Kidney (tissue), 14 donors: ENCODE results near the gene ERFL. TPM values are rescaled to one million over a fixed set of nuclear protein-coding genes. Genes with fewer than 3 reads are reported as not detected.

Source experiments
- DNase-seq, 5 donors: peaks; one replicate each; pipeline ENCODE4 v3.0.0-alpha.2; 2013 to 2020
- FAIRE-seq: peaks from 2 replicates; lab custom pipeline; 2012; peaks lifted over from hg19 to GRCh38; lab: Jason Lieb, UNC
- H3K27ac ChIP-seq, 2 donors: one replicate each; pipeline ENCODE4 v1.7.0; 2013; ENCODE audit warnings: low read depth in 2 of 2, low read length in 2 of 2, inconsistent platforms in 1 of 2
- H3K27me3 ChIP-seq: one replicate; pipeline ENCODE4 v1.7.1; 2013; ENCODE audit warnings: low read length, inconsistent platforms; ENCODE audit not compliant: control insufficient read depth, insufficient read depth
- H3K36me3 ChIP-seq, 3 donors: one replicate each; pipeline versions ENCODE4 v1.7.0 to v1.7.1; 2013; ENCODE audit warnings: low read length in 3 of 3, control low read depth in 1 of 3, inconsistent platforms in 1 of 3; ENCODE audit not compliant: insufficient read depth in 3 of 3, control insufficient read depth in 2 of 3
- H3K4me1 ChIP-seq, 3 donors: one replicate each; pipeline versions ENCODE4 v1.7.0 to v1.7.1; 2013; ENCODE audit warnings: low read length in 3 of 3, inconsistent platforms in 1 of 3, low read depth in 1 of 3; ENCODE audit not compliant: control insufficient read depth in 2 of 3, insufficient read depth in 2 of 3
- H3K4me3 ChIP-seq, 3 donors: one replicate each; pipeline versions ENCODE4 v1.7.0 to v1.8.1; 2013; ENCODE audit warnings: low read length in 3 of 3, control low read depth in 1 of 3, inconsistent platforms in 1 of 3
- H3K9ac ChIP-seq, 3 donors: one replicate each; pipeline versions ENCODE4 v1.7.0 to v1.7.1; 2013; ENCODE audit warnings: low read length in 3 of 3, control low read depth in 1 of 3, inconsistent platforms in 1 of 3
- H3K9me3 ChIP-seq, 3 donors: one replicate each; pipeline versions ENCODE4 v1.7.0 to v1.7.1; 2013; ENCODE audit warnings: low read length in 3 of 3, control low read depth in 1 of 3, inconsistent platforms in 1 of 3; ENCODE audit not compliant: control insufficient read depth in 2 of 3, insufficient read depth in 1 of 3
- CTCF ChIP-seq: IDR thresholded peaks from 3 replicates; pipeline ENCODE4 v1.5.1; 2012; ENCODE audit warnings: mild to moderate bottlenecking, moderate library complexity, borderline replicate concordance; ENCODE audit not compliant: insufficient read depth; ENCODE audit errors: extremely low read depth
- intact Hi-C: fragments of 100-400 bp; cut with DNase I; formaldehyde crosslinking; loops from one replicate; pipeline ENCODE4 v1.11.1; 2022
- polyA plus RNA-seq: library from polyadenylated mRNA; stranded (reverse); fragments of 350-450 nt; fragmentation: Illumina TruSeq; extraction: RNeasy Lipid Tissue Mini Kit (QIAGEN cat#74804); gene quantifications from one replicate; pipeline ENCODE4 v1.2.3, GENCODE V29; 2014; ENCODE audit warnings: low read depth, low replicate concordance; ENCODE audit not compliant: insufficient read depth
- total RNA-seq: library from RNA; stranded (reverse); fragmentation: NEBNext Ultra II Directional; extraction: Animal tissue kit (Norgen Biotek cat#: 25700); gene quantifications from one replicate; pipeline ENCODE4 v1.2.1, GENCODE V29; 2021
- donor health status: control.
- donor health status: control.
- donor health status: control.
- donor health status: control.
- donor health status: control.
- donor health status: DM: yes; HTN: yes; CAD: no.
- donor health status: Normal renal cell carcinoma (clear cell type).

ERFL gene
- total and polyA plus RNA-seq, 2 donors from 2014 or later = 0.69 TPM; not detected in 1

- intact Hi-C loops = no loop called here
- Histone ChIP-seq H3K4me3 (no peak overlapping the region), H3K4me1 (no peaks in the 10 kb centered on the region), H3K36me3 (peaks cover 0 to 6% (median 3%) of the 10 kb centered on the region in 3 donors), H3K27me3 (no peaks in the 10 kb centered on the region), H3K9ac (no peak overlapping the region), H3K9me3 (no peaks in the 10 kb centered on the region), H3K27ac (no peak overlapping the region)
- DNase-seq = peak; percentile 72 to 86 (median 81)
- peak; percentile 93 for TF ChIP-seq CTCF
- FAIRE-seq = no peak
Measured at GRCh38 chr19:41951686-41952172, 23.5 kb upstream of the ERFL start.

DNA sequence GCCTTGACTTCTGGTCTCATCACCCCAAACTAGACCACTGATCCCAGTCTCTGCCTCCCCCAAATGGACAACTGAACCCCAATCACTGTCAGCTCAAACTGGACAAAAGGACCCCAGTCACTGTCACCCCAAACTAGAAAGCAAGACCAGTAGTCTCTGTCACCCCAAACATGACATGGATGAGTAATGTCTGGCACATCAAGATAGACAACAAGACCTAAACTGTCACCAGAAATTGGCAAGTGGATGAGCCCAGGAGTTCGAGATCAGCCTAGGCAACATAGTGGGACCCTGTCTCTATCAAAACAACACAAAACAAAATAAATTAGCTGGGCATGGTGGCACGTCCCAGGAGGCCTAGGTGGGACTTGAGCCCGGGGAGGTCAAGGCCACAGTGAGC, 18.8 kb upstream of the ERFL start:
- no peaks in the 10 kb centered on the region for H3K36me3 ChIP-seq
- no peaks in the 10 kb centered on the region for H3K27me3 ChIP-seq
- no peak for TF ChIP-seq CTCF
- no peak overlapping the region for H3K27ac ChIP-seq
- H3K9me3 ChIP-seq = no peaks in the 10 kb centered on the region
- H3K9ac ChIP-seq = no peak overlapping the region
- FAIRE-seq (no peak), DNase-seq (no peak)
- H3K4me3 ChIP-seq = no peak overlapping the region
- H3K4me1 ChIP-seq = no peaks in the 10 kb centered on the region
- intact Hi-C loops = no loop called here

DNA sequence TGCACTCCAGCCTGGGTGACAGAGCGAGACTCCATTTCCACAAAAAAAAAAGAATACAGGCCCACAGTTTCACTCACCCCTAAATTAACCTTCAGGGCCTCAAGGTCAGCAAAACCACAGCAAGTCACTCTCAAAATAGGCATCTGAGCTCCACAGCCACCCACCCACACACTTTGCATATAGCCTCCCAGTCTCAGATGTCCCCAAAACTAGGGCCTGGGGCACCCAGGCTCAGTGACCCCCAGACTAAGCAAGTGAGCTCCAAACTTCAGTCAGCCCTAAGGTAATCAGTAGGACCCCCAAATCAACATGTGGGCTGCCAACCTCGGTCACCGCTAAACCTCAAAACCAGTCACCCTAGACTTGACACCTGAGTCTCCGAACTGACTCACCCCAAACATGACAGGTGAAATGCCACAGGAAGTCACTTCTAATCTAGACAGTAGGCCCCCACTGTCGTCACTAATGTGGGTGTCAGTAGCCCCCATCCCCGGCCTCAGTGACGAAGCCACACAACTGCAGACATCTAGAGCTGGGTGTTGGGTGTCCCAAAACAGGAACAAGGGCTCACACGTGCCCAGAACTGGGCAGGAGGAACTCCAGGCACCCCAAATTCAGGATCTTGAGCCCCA, 17.0 kb upstream of the ERFL start:
- intact Hi-C loops = no loop called here
- H3K27ac ChIP-seq = no peak overlapping the region
- no peak for DNase-seq

More for the DNA sequence above, 17.0 kb upstream of the ERFL start:
- no peak for FAIRE-seq
- H3K36me3 ChIP-seq = no peaks in the 10 kb centered on the region
- H3K4me3 ChIP-seq = no peak overlapping the region
- H3K9ac ChIP-seq = no peak overlapping the region
- no peak for TF ChIP-seq CTCF
- no peaks in the 10 kb centered on the region for H3K27me3 ChIP-seq
- no peaks in the 10 kb centered on the region for H3K9me3 ChIP-seq
- H3K4me1 ChIP-seq = no peaks in the 10 kb centered on the region
